Duodenal mucosa (tissue), 2 donors: ENCODE data around the gene KIAA0825.

Source experiments
- H3K27ac ChIP-seq: one replicate; pipeline ENCODE4 v1.7.0; 2013; ENCODE audit warnings: low read depth, low read length
- H3K27me3 ChIP-seq, 2 donors: one replicate each; pipeline ENCODE4 v1.7.0; 2013; ENCODE audit warnings: low read length in 2 of 2, control low read depth in 1 of 2; ENCODE audit not compliant: insufficient read depth in 2 of 2, control insufficient read depth in 1 of 2
- H3K36me3 ChIP-seq, 2 donors: one replicate each; pipeline ENCODE4 v1.7.0; 2013; ENCODE audit warnings: low read length in 2 of 2, control low read depth in 1 of 2; ENCODE audit not compliant: insufficient read depth in 2 of 2, control insufficient read depth in 1 of 2
- H3K4me1 ChIP-seq, 2 donors: one replicate each; pipeline ENCODE4 v1.7.0; 2013; ENCODE audit warnings: low read length in 2 of 2, control low read depth in 1 of 2; ENCODE audit not compliant: insufficient read depth in 2 of 2, control insufficient read depth in 1 of 2
- H3K4me3 ChIP-seq, 2 donors: one replicate each; pipeline ENCODE4 v1.7.0; 2013; ENCODE audit warnings: low read length in 2 of 2, low read depth in 1 of 2
- H3K9ac ChIP-seq, 2 donors: one replicate each; pipeline ENCODE4 v1.7.0; 2013; ENCODE audit warnings: low read length in 2 of 2, low read depth in 1 of 2
- H3K9me3 ChIP-seq, 2 donors: one replicate each; pipeline ENCODE4 v1.7.0; 2013; ENCODE audit warnings: low read length in 2 of 2, control low read depth in 1 of 2; ENCODE audit not compliant: control insufficient read depth in 1 of 2

KIAA0825 gene

GRCh38 chr5:94544031-94544650, 74.3 kb downstream of the KIAA0825 start:
- no peaks in the 10 kb centered on the region for H3K27me3 ChIP-seq
- H3K36me3 ChIP-seq, result no peaks in the 10 kb centered on the region
- H3K4me3 ChIP-seq, result no peak overlapping the region
- peaks cover 0 to 7% of the 10 kb centered on the region in 2 donors for H3K9me3 ChIP-seq
- no peaks in the 10 kb centered on the region for H3K4me1 ChIP-seq
- no peak overlapping the region for H3K9ac ChIP-seq
- no peak overlapping the region for H3K27ac ChIP-seq

- H3K27me3 ChIP-seq, result no peaks in the 10 kb centered on the region
- no peaks in the 10 kb centered on the region for H3K4me1 ChIP-seq
- H3K36me3 ChIP-seq, result no peaks in the 10 kb centered on the region
- no peak overlapping the region for H3K4me3 ChIP-seq
- H3K9me3 ChIP-seq, result peaks cover 0 to 7% of the 10 kb centered on the region in 2 donors
- H3K27ac ChIP-seq, result no peak overlapping the region
- no peak overlapping the region for H3K9ac ChIP-seq
Measured at GRCh38 chr5:94540856-94541494, 77.4 kb downstream of the KIAA0825 start.

GRCh38 chr5:94538260-94538659, 80.1 kb downstream of the KIAA0825 start:
- H3K27me3 ChIP-seq, result no peaks in the 10 kb centered on the region

GRCh38 chr5:94526706-94527105, 91.7 kb downstream of the KIAA0825 start:
- no peak overlapping the region for H3K9ac ChIP-seq
- no peaks in the 10 kb centered on the region for H3K4me1 ChIP-seq
- H3K27ac ChIP-seq, result no peak overlapping the region
- H3K4me3 ChIP-seq, result no peak overlapping the region
- H3K36me3 ChIP-seq, result no peaks in the 10 kb centered on the region
- H3K9me3 ChIP-seq, result no peaks in the 10 kb centered on the region
- no peaks in the 10 kb centered on the region for H3K27me3 ChIP-seq

More at GRCh38 chr5:94538260-94538659, 80.1 kb downstream of the KIAA0825 start:
- Histone ChIP-seq H3K9ac (no peak overlapping the region), H3K9me3 (peaks cover 0 to 7% of the 10 kb centered on the region in 2 donors), H3K36me3 (no peaks in the 10 kb centered on the region), H3K4me1 (no peaks in the 10 kb centered on the region), H3K27ac (no peak overlapping the region), H3K4me3 (no peak overlapping the region)

GRCh38 chr5:94524841-94525697, 93.3 kb downstream of the KIAA0825 start:
- Histone ChIP-seq H3K27me3 (no peaks in the 10 kb centered on the region), H3K9ac (no peak overlapping the region), H3K9me3 (no peaks in the 10 kb centered on the region), H3K4me1 (no peaks in the 10 kb centered on the region), H3K36me3 (no peaks in the 10 kb centered on the region), H3K4me3 (no peak overlapping the region), H3K27ac (no peak overlapping the region)

GRCh38 chr5:94523018-94523417, 95.4 kb downstream of the KIAA0825 start:
- H3K9ac ChIP-seq, result no peak overlapping the region
- no peaks in the 10 kb centered on the region for H3K4me1 ChIP-seq
- H3K27me3 ChIP-seq, result no peaks in the 10 kb centered on the region
- H3K27ac ChIP-seq, result no peak overlapping the region
- H3K4me3 ChIP-seq, result no peak overlapping the region
- no peaks in the 10 kb centered on the region for H3K36me3 ChIP-seq
- H3K9me3 ChIP-seq, result no peaks in the 10 kb centered on the region

- H3K4me3 ChIP-seq, result no peak overlapping the region
- no peaks in the 10 kb centered on the region for H3K4me1 ChIP-seq
- H3K9ac ChIP-seq, result no peak overlapping the region
- H3K9me3 ChIP-seq, result no peaks in the 10 kb centered on the region
- H3K27ac ChIP-seq, result no peak overlapping the region
- H3K36me3 ChIP-seq, result no peaks in the 10 kb centered on the region
- H3K27me3 ChIP-seq, result no peaks in the 10 kb centered on the region
Measured at GRCh38 chr5:94522117-94522516, 96.3 kb downstream of the KIAA0825 start.

- no peaks in the 10 kb centered on the region for H3K36me3 ChIP-seq
- no peak overlapping the region for H3K27ac ChIP-seq
- no peaks in the 10 kb centered on the region for H3K9me3 ChIP-seq
- no peaks in the 10 kb centered on the region for H3K27me3 ChIP-seq
- no peak overlapping the region for H3K9ac ChIP-seq
- H3K4me1 ChIP-seq, result no peaks in the 10 kb centered on the region
- no peak overlapping the region for H3K4me3 ChIP-seq
Measured at GRCh38 chr5:94517490-94518488, 100.6 kb downstream of the KIAA0825 start.

GRCh38 chr5:94516148-94516547, 102.3 kb downstream of the KIAA0825 start:
- H3K4me3 ChIP-seq, result no peak overlapping the region

More at GRCh38 chr5:94516148-94516547, 102.3 kb downstream of the KIAA0825 start:
- no peak overlapping the region for H3K27ac ChIP-seq
- H3K27me3 ChIP-seq, result no peaks in the 10 kb centered on the region
- no peaks in the 10 kb centered on the region for H3K9me3 ChIP-seq
- no peaks in the 10 kb centered on the region for H3K4me1 ChIP-seq
- no peak overlapping the region for H3K9ac ChIP-seq
- H3K36me3 ChIP-seq, result no peaks in the 10 kb centered on the region
